HG03571 (cell line): ENCODE data around the gene TANGO2.

Source experiments
- ATAC-seq: cut with Tn5 transposase; IDR thresholded peaks from one replicate; pipeline ENCODE4 v1.9.1; 2021; ENCODE audit not compliant: unreplicated experiment

Gene TANGO2

DNA sequence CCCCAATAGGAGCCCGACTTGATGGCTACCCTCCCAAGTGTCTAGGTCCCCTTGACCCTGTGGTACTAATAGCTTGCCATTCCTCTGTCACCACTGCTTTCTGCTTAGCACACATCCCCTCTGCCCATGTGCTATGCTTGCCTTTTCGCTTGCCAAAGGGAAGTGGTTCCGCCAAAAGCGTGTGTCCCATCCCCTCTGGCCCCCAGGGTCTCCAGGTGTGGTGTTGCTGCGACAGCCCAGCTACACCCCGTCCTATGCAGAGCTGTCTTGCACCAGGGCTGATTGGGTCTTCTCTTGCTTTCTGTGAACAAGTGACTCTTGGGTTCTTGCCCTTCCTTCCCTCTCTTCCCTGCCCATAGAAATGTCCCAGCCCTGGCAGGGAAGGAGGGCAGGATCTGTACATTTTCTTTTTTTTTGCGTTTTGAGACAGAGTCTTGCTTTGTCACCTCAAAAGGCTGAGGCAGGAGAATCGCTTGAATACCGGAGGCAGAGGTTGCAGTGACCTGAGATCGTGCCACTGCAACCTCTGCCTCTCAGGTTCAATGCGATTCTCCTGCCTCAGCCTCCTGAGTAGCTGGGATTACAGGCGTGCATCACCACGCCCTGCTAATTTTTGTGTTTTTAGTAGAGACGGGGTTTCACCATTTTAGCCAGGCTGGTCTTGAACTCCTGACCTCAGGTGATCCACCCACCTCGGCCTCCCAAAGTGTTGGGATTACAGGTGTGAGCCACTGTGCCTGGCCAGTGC lies 3.9 kb downstream of the TANGO2 start:
- ATAC-seq: no peak

- ATAC-seq: no peak
Measured at GRCh38 chr22:20025401-20026203, 4.7 kb downstream of the TANGO2 start.

- ATAC-seq: no peak
Measured at GRCh38 chr22:20026204-20026908, 5.4 kb downstream of the TANGO2 start.

DNA sequence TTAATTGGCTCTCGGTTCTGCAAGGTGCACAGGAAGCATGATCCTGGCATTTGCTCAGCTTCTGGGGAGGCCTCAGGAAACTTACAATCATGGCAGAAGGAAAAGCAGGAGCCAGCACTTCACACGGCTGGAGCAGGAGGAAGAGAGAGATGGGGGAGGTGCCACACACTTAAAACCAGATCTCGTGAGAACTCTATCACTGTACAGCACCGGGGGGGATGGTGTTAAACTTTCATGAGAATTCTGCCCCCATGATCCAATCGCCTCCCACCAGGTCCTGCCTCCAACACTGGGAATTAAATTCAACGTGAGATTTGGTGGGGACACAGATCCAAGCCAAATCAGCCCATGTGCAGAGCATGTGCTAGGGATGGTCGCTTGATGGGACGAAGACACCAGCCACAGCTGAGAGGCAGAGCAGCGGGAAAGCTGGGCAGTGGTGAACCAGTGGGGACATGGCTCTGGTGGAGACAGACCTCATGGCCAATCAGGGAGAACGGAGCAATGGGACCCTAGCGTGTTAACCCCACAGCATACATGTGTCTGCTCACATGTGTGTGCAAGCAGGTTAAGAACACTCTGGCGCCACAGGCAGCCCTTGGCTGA lies 6.2 kb downstream of the TANGO2 start:
- no peak for ATAC-seq

DNA sequence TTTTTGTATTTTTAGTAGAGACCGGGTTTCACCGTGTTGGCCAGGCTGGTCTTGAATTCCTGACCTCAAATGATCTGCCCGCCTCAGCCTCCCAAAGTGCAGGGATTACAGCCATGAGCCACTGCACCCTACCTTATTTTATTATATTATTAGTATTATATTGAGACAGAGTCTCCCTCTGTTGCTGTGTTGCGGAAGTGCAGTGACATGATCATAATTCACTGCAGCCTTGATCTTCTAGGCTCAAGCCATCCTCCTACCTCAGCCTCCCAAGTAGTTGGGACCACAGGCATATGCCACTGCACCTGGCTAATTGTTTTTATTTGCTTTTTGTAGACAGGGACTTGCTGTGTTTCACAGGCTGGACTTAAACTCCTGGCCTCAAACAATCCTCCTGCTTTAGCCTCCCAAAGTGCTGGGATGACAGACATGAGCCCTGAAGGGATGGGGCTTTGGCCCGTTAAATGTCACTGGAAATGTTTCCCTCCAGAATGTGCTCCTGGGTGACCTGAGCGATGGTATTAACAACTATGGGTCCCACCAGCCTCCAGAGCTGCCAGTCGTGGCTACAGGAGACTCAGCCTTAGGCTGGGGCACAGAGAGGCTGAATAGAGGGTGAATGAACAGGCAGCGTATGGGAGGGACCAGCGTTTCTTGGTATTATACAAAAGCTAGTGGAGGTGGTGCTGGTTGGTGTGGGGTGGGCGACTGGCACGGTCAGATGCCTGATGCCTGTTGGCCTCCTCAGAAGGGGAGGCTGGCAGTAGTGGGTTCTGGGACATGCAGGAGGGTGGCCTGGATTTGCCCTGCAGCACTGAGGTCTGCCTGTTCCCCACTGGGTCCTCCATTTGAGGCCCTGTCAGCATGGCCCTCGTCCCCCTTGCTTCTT lies 7.3 kb downstream of the TANGO2 start:
- no peak for ATAC-seq

GRCh38 chr22:20028855-20029549 lies 8.1 kb downstream of the TANGO2 start:
- ATAC-seq: no peak

- ATAC-seq: no peak
Measured at GRCh38 chr22:20029550-20030225, 8.8 kb downstream of the TANGO2 start.

DNA sequence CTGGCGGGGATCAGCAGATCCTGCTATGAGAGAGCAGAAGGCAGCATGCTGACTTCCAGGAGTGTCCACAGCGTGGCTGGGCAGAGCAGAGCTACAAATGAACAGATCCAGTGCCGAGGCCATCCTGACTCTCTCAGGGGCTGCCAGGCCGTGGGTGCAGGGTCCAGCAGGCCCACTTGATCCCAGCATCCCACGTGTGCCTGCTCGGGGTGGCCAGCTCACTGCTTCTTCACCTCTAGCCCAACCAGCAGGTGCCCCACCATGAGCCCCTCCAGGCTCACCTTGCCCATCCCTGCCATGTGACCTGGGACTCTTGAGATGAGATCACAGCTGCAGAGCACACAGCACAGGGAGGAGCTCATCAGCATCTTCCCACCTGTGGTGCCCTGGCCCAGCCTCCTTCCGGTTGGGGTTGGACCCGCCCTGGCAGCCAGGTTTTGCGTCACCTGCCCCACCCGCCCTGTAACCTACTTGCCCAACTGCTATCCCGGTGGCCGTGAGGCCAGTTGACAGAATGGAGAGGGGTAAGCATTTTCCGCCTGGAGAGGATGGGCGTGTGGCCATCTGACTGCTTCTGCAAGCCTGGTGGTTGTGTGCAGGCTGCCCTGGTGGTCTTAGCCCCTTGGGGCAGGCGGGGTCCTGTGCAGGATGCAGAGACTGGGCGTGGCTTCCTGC lies 11.0 kb downstream of the TANGO2 start:
- no peak for ATAC-seq

- no peak for ATAC-seq
Measured at GRCh38 chr22:20032407-20032991, 11.6 kb downstream of the TANGO2 start.

DNA sequence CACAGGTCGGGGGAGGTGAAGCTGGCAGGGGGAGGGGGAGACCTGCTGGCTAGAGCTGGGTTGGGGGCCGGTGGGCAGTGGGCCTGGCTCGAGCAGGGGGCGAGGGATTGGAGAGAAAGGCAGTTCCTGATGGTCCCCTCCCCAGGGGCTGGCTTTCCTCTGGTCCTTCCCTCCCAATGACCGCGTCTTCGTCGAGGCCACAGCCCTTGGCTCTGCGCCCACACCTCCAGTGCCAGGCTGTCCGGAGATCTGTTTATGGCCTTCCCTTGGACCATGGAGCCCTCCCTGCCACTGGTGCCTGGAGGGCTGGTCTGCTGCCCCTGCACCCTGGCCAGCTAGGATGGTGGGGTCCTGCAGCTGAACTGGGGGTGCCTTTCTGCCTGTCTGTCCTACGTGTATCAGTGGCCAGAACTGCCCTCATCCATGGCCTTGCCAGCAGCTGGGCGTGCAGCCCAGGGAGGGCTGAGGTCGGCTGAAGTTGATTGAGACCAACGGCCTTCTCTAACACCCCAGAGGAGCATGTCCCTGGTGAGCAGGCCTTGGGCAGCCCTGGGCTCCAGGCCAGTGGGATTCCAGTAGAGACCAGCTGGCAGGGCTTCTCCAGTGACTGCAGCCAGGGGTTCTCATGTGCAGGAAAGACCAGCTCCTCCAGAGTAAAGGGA lies 12.3 kb downstream of the TANGO2 start:
- ATAC-seq: no peak

GRCh38 chr22:20034143-20034542 lies 13.2 kb downstream of the TANGO2 start:
- ATAC-seq: no peak

GRCh38 chr22:20035375-20036083 lies 14.6 kb downstream of the TANGO2 start:
- no peak for ATAC-seq

DNA sequence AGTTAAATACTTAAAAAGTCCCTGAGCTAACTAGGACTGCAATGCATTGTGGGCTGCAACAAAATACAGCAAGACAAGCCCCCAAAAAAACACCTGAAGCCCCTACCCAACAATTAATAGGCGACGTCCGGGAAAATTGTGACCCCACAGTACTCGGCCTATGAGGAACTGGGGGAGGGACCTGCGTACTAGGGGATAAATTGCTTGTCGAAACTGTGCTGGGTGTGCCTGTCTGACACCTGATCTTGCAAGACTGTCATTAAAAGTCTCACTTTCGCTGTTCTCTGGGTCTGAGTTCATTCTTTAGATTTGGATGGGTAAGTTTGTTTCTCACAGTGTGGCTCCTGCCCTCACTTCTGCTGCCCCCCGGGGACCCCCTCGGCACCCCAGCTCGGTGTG lies 15.2 kb downstream of the TANGO2 start:
- no peak for ATAC-seq

- ATAC-seq: no peak
Measured at GRCh38 chr22:20036535-20037392, 15.9 kb downstream of the TANGO2 start.

DNA sequence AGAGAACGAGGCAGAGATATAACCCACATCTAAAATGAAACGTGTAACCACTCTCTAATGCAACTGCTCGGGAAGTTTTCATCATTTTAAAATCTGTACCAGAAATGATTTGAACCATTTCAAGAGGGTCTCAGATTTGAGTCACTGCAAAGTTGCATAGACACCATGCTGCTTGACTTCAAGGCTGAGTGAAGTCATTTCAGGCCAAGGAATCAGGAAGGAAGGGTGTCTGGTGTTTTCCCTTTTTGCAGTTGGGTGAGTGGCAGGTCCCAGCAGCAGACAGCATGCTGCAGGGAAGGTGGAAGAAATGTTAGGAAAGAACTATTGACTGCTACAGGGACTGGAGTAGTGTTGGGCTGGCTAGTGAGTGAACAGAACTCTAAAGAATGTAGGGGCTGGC lies 16.5 kb downstream of the TANGO2 start:
- ATAC-seq: no peak

DNA sequence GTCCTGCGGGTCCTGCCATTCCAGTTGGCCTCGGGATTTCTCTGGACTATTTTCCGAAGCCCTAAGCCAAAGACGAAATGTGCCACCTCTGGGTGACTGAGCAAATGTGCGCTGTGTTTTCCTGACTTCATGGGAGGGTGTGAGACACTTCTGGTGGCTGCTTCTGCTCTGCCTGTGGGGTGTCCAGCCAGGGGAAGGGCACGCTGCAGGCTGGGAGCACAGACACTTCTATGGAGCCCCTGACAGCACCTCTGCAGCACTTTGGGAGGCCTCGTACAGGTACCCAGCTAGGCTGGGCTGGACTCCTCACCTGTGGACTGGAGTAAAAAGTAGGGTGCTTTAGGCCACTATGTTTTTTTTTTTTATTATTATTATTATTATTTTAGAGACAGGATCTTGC lies 17.7 kb downstream of the TANGO2 start:
- ATAC-seq: no peak
